H1 (cell line): ENCODE results near the gene IKBIP. TPM values are rescaled to one million over a fixed set of nuclear protein-coding genes. Genes with fewer than 3 reads are reported as not detected.
"Not testable (repeated sequence)": the region's sequence is repeated elsewhere in the genome, so short reads cannot be mapped to it uniquely, and the experiment has no call there.

Source experiments
- CTCF ChIA-PET: fragments of 300-600 bp; sonication (Branson Sonifier 250); formaldehyde crosslinking; loops from one replicate; lab custom pipeline; 2021; ENCODE audit not compliant: partially characterized antibody; lab: Charles Lee
- POLR2A ChIA-PET: fragments of 300-600 bp; sonication (Branson Sonifier 250); formaldehyde crosslinking; loops from one replicate; lab custom pipeline; 2021; ENCODE audit warnings: inconsistent platforms; ENCODE audit not compliant: partially characterized antibody; lab: Charles Lee
- DNase-seq, 2 experiments: peaks; one replicate each; pipeline versions ENCODE4 v3.0.0 to v3.0.0-alpha.2; 2010 to 2022; ENCODE audit warnings: low spot score in 2 of 2, low read depth in 1 of 2, mixed read lengths in 1 of 2
- FAIRE-seq: peaks from 2 replicates; lab custom pipeline; 2011; peaks lifted over from hg19 to GRCh38; lab: Jason Lieb, UNC
- H2AFZ ChIP-seq: 2 replicates; pipeline ENCODE4 v1.8.1; 2012; ENCODE audit warnings: low read length, inconsistent platforms
- H2AK5ac ChIP-seq: 2 replicates; pipeline ENCODE4 v1.6.1; 2013; ENCODE audit warnings: low read depth, low read length
- H2BK120ac ChIP-seq: replicated peaks from 2 replicates; pipeline ENCODE3; 2013; ENCODE audit warnings: low read depth, low read length, inconsistent platforms
- H2BK12ac ChIP-seq: 2 replicates; pipeline ENCODE4 v1.6.1; 2013; ENCODE audit warnings: low read depth, low read length
- H2BK15ac ChIP-seq: 2 replicates; pipeline ENCODE4 v1.6.1; 2013; ENCODE audit warnings: low read length
- H2BK20ac ChIP-seq: 2 replicates; pipeline ENCODE4 v1.6.1; 2013; ENCODE audit warnings: low read length
- H2BK5ac ChIP-seq: 2 replicates; pipeline ENCODE4 v1.6.1; 2013; ENCODE audit warnings: low read depth, low read length
- H3K14ac ChIP-seq: 2 replicates; pipeline ENCODE4 v1.6.1; 2013; ENCODE audit warnings: inconsistent platforms; ENCODE audit not compliant: insufficient read length
- H3K18ac ChIP-seq: 2 replicates; pipeline ENCODE4 v1.6.1; 2013; ENCODE audit warnings: low read length; ENCODE audit errors: extremely low read depth
- H3K23ac ChIP-seq: 2 replicates; pipeline ENCODE4 v1.6.1; 2013; ENCODE audit warnings: inconsistent platforms; ENCODE audit not compliant: insufficient read length
- H3K23me2 ChIP-seq: 2 replicates; pipeline ENCODE4 v1.6.1; 2013; ENCODE audit warnings: low read depth, low read length
- H3K27ac ChIP-seq: 2 replicates; pipeline ENCODE4 v1.6.1; 2011; ENCODE audit warnings: low read depth, low read length, inconsistent platforms
- H3K27me3 ChIP-seq, 4 experiments: replicated peaks in 1 of 4; 1 replicate in 1 of 4; 2 replicates in 3 of 4; pipeline versions ENCODE4 v1.6.1 to v1.8.1; 2011 to 2013; ENCODE audit warnings: low read length in 3 of 4, mild to moderate bottlenecking in 3 of 4, inconsistent platforms in 2 of 4, mixed read lengths in 2 of 4, moderate library complexity in 1 of 4; ENCODE audit not compliant: control insufficient read depth in 3 of 4, insufficient read depth in 3 of 4; ENCODE audit errors: extremely low read depth in 1 of 4
- H3K36me3 ChIP-seq, 4 experiments: 2 replicates each; pipeline versions ENCODE4 v1.6.1 to v1.8.1; 2011 to 2013; ENCODE audit warnings: mild to moderate bottlenecking in 4 of 4, low read length in 3 of 4, moderate library complexity in 2 of 4, control low read depth in 1 of 4, inconsistent platforms in 1 of 4; ENCODE audit not compliant: insufficient read depth in 4 of 4, control insufficient read depth in 2 of 4
- H3K4ac ChIP-seq: replicated peaks from 2 replicates; pipeline ENCODE3; 2013; ENCODE audit warnings: low read length, low read depth, mixed read lengths, inconsistent platforms; ENCODE audit not compliant: insufficient read length
- H3K4me1 ChIP-seq, 4 experiments: replicated peaks in 1 of 4; 1 replicate in 1 of 4; 2 replicates in 3 of 4; pipeline versions ENCODE4 v1.6.1 to v1.8.1; 2011 to 2013; ENCODE audit warnings: low read length in 3 of 4, inconsistent platforms in 2 of 4, mixed read lengths in 1 of 4; ENCODE audit not compliant: insufficient read depth in 4 of 4, control insufficient read depth in 3 of 4
- H3K4me2 ChIP-seq, 2 experiments: 2 replicates each; pipeline versions ENCODE4 v1.6.1 to v1.8.1; 2011 to 2013; ENCODE audit warnings: low read depth in 2 of 2, low read length in 2 of 2, control low read depth in 1 of 2, inconsistent platforms in 1 of 2, mild to moderate bottlenecking in 1 of 2; ENCODE audit not compliant: insufficient read depth in 1 of 2
- H3K4me3 ChIP-seq, 4 experiments: fragments of 200-600, 300-600 bp in 1 of 4; sonication (generic), shearing (Covaris generic), sonication (Bioruptor Twin) in 1 of 4; 2 replicates each; pipeline versions ENCODE4 v1.5.1 to v1.8.1; 2011 to 2016; ENCODE audit warnings: low read length in 4 of 4, low read depth in 3 of 4, control low read depth in 2 of 4, inconsistent platforms in 2 of 4, mild to moderate bottlenecking in 2 of 4, mixed read lengths in 1 of 4, moderate library complexity in 1 of 4; ENCODE audit not compliant: insufficient read depth in 2 of 4; ENCODE audit errors: extremely low read depth in 1 of 4
- H3K56ac ChIP-seq: replicated peaks from 2 replicates; pipeline ENCODE3; 2013; ENCODE audit warnings: low read depth, mild to moderate bottlenecking, mixed read lengths, low read length, inconsistent platforms; ENCODE audit not compliant: insufficient read length
- H3K79me1 ChIP-seq: 2 replicates; pipeline ENCODE4 v1.6.1; 2013; ENCODE audit warnings: low read depth, low read length, control low read depth
- H3K79me2 ChIP-seq, 2 experiments: 2 replicates each; pipeline versions ENCODE4 v1.6.1 to v1.8.1; 2012 to 2013; ENCODE audit warnings: low read length in 2 of 2, mild to moderate bottlenecking in 2 of 2, inconsistent platforms in 1 of 2; ENCODE audit not compliant: insufficient read depth in 2 of 2, control insufficient read depth in 1 of 2
- H3K9ac ChIP-seq, 4 experiments: replicated peaks in 1 of 4; 1 replicate in 1 of 4; 2 replicates in 3 of 4; pipeline versions ENCODE4 v1.6.1 to v1.8.1; 2011 to 2013; ENCODE audit warnings: low read depth in 3 of 4, low read length in 3 of 4, control low read depth in 2 of 4, mild to moderate bottlenecking in 2 of 4, moderate library complexity in 2 of 4, inconsistent platforms in 1 of 4; ENCODE audit errors: extremely low read depth in 1 of 4
- H3K9me3 ChIP-seq, 2 experiments: 2 replicates each; pipeline versions ENCODE4 v1.6.1 to v1.8.1; 2012 to 2013; ENCODE audit warnings: mild to moderate bottlenecking in 2 of 2, moderate library complexity in 2 of 2, control low read depth in 1 of 2, inconsistent platforms in 1 of 2, low read depth in 1 of 2, low read length in 1 of 2, mixed read lengths in 1 of 2; ENCODE audit not compliant: insufficient read depth in 2 of 2
- H4K20me1 ChIP-seq, 2 experiments: replicated peaks in 1 of 2; 2 replicates each; pipeline versions ENCODE3 to v1.8.1; 2011 to 2013; ENCODE audit warnings: inconsistent platforms in 2 of 2, low read length in 2 of 2, mild to moderate bottlenecking in 1 of 2; ENCODE audit not compliant: insufficient read depth in 2 of 2, control insufficient read depth in 1 of 2
- H4K5ac ChIP-seq: 2 replicates; pipeline ENCODE4 v1.6.1; 2013; ENCODE audit warnings: low read length, low read depth, mixed read lengths, inconsistent platforms; ENCODE audit not compliant: insufficient read length
- H4K8ac ChIP-seq: 2 replicates; pipeline ENCODE4 v1.8.0; 2013; ENCODE audit warnings: mild to moderate bottlenecking, moderate library complexity, low read length, inconsistent platforms; ENCODE audit not compliant: insufficient read depth; ENCODE audit errors: extremely low read depth
- H4K91ac ChIP-seq: replicated peaks from 2 replicates; pipeline ENCODE3; 2013; ENCODE audit warnings: low read length, mixed read lengths, inconsistent platforms; ENCODE audit not compliant: insufficient read length
- WGBS, 2 experiments: shearing (Covaris generic) in 1 of 2; methylation state at CpG; one replicate each; pipeline versions ENCODE4 v1.1.6 to v1.1.7; 2013 to 2015; ENCODE audit warnings: low lambda C conversion rate in 2 of 2, mixed read lengths in 2 of 2, inconsistent platforms in 1 of 2, low coverage in 1 of 2, missing lambda C conversion rate in 1 of 2; ENCODE audit not compliant: insufficient replicate concordance in 2 of 2, insufficient coverage in 1 of 2, insufficient read length in 1 of 2; ENCODE audit errors: extremely low coverage in 1 of 2, missing lambda C conversion rate in 1 of 2; 5-methylcytosine and 5-hydroxymethylcytosine counted together
- polyA plus RNA-seq, 7 experiments: library from polyadenylated mRNA; depleted of rRNA in 3 of 7; stranded (reverse) in 5 of 7; unstranded in 2 of 7; fragments of >200 nt in 5 of 7; fragments of 200-250 nt in 2 of 7; gene quantifications; 1 replicate in 5 of 7; 2 replicates in 1 of 7; 4 replicates in 1 of 7; pipeline versions ENCODE4 v1.2.1 to v1.2.3, GENCODE V29; 2011 to 2013; ENCODE audit warnings: missing spikeins in 2 of 7, mixed read lengths in 2 of 7
- total RNA-seq: library from RNA; stranded (reverse); fragmentation: NEBNext Ultra II Directional; extraction: Animal tissue kit (Norgen Biotek cat#: 25700); gene quantifications from 2 replicates; pipeline ENCODE4 v1.2.1, GENCODE V29; 2021

Gene IKBIP
- total and polyA plus RNA-seq, 2 of the 8 experiments (the other 6 are each of a cell fraction or from before 2014, with no cell fraction given): 2.7 to 12.4 TPM

DNA sequence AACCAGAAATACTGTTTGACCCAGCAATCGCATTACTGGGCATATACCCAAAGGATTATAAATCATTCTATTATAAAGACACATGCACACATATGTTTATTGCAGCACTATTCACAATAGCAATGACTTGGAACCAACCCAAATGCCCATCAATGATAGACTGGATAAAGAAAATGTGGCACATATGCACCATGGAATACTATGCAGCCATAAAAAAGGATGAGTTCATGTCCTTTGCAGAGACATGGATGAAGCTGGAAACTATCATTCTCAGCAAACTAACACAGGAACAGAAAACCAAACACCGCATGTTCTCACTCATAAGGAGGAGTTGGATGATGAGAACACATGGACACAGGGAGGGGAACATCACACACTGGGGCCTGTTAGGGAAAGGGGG lies 67.8 kb downstream of the IKBIP start:
- not testable (repeated sequence) for H3K56ac ChIP-seq, H3K4me3 ChIP-seq, H4K5ac ChIP-seq, H2BK5ac ChIP-seq, H3K36me3 ChIP-seq, H3K9me3 ChIP-seq, H3K79me1 ChIP-seq, H2BK12ac ChIP-seq, H3K18ac ChIP-seq, H3K9ac ChIP-seq, H3K27me3 ChIP-seq, FAIRE-seq, H3K4ac ChIP-seq, H3K23ac ChIP-seq, H3K27ac ChIP-seq, H3K23me2 ChIP-seq, H4K20me1 ChIP-seq, H2BK15ac ChIP-seq, H3K79me2 ChIP-seq, H3K4me2 ChIP-seq, H4K91ac ChIP-seq, H2BK120ac ChIP-seq, H2AFZ ChIP-seq, H3K14ac ChIP-seq, DNase-seq, H4K8ac ChIP-seq, H2AK5ac ChIP-seq, H3K4me1 ChIP-seq, H2BK20ac ChIP-seq
- ChIA-PET CTCF (interaction anchor here (1.1 to 1.2 kb wide), 2 partner anchors 10 to 363 kb away, joined by 3 read pairs; no protein-coding TSS in a partner anchor), POLR2A (interaction anchor here (1.3 kb wide), 1 partner anchor 17 kb away, joined by 6 read pairs; the partner anchor contains the start of gene SLC25A3)
- 94% methylated on average over 2 of the region's 2 CpGs; no CpG with 5 or more reads in 1 of the 2 experiments for WGBS, 2 experiments
